Lower lobe of right lung (tissue), 2 donors: ENCODE results near the gene IGHMBP2. TPM values are rescaled to one million over a fixed set of nuclear protein-coding genes. Genes with fewer than 3 reads are reported as not detected.
"Not testable (repeated sequence)": the region's sequence is repeated elsewhere in the genome, so short reads cannot be mapped to it uniquely, and the experiment has no call there.

Experiments used
- ATAC-seq, 2 donors: fragments of 200-7000 bp; cut with Tn5 transposase; one replicate each; pipeline ENCODE4 v1.9.1; 2020 to 2022; ENCODE audit warnings: mild to moderate bottlenecking in 2 of 2, moderate library complexity in 2 of 2
- DNase-seq: peaks from one replicate; pipeline ENCODE4 v3.0.0-alpha.2; 2020
- H3K27ac ChIP-seq: fragments of 200-600 bp; one replicate; pipeline ENCODE4 v1.8.0; 2022
- H3K27me3 ChIP-seq: fragments of 200-600 bp; one replicate; pipeline ENCODE4 v1.8.0; 2022; ENCODE audit warnings: low read depth
- H3K36me3 ChIP-seq: fragments of 200-600 bp; one replicate; pipeline ENCODE4 v1.8.0; 2022; ENCODE audit warnings: mild to moderate bottlenecking
- H3K4me1 ChIP-seq: fragments of 200-600 bp; one replicate; pipeline ENCODE4 v1.8.0; 2022
- H3K4me3 ChIP-seq: fragments of 200-600 bp; one replicate; pipeline ENCODE4 v1.8.0; 2022; ENCODE audit warnings: mild to moderate bottlenecking
- H3K9me3 ChIP-seq: fragments of 200-600 bp; one replicate; pipeline ENCODE4 v1.8.0; 2022
- intact Hi-C: fragments of 100-400 bp; cut with DNase I; formaldehyde crosslinking; loops from one replicate; pipeline ENCODE4 v1.11.0; 2022
- long read RNA-seq: library from polyadenylated mRNA; unstranded; transcript quantifications from one replicate; pipeline ENCODE4 v2.0.0, GENCODE V29; 2021
- total RNA-seq: library from RNA; stranded (reverse); fragmentation: NEBNext Ultra II Directional; extraction: Animal tissue kit (Norgen Biotek cat#: 25700); gene quantifications from one replicate; pipeline ENCODE4 v1.2.1, GENCODE V29; 2021
- TF ChIP-seq, protein P1 (sequence below): fragments of 200-600 bp; IDR thresholded peaks from one replicate; pipeline ENCODE4 v1.8.0; 2022; ENCODE audit warnings: antibody characterized with exemption, mild to moderate bottlenecking
- donor health status: DM: no; HTN: yes; CAD: no; lungs with severe emphysema.

Gene IGHMBP2
- total RNA-seq = 18.8 TPM
- long read RNA-seq, partial matches to known transcripts = 24 of 36 reads
- long read RNA-seq, other reads (novel, unspliced or antisense) = 9 of 36 reads

DNA sequence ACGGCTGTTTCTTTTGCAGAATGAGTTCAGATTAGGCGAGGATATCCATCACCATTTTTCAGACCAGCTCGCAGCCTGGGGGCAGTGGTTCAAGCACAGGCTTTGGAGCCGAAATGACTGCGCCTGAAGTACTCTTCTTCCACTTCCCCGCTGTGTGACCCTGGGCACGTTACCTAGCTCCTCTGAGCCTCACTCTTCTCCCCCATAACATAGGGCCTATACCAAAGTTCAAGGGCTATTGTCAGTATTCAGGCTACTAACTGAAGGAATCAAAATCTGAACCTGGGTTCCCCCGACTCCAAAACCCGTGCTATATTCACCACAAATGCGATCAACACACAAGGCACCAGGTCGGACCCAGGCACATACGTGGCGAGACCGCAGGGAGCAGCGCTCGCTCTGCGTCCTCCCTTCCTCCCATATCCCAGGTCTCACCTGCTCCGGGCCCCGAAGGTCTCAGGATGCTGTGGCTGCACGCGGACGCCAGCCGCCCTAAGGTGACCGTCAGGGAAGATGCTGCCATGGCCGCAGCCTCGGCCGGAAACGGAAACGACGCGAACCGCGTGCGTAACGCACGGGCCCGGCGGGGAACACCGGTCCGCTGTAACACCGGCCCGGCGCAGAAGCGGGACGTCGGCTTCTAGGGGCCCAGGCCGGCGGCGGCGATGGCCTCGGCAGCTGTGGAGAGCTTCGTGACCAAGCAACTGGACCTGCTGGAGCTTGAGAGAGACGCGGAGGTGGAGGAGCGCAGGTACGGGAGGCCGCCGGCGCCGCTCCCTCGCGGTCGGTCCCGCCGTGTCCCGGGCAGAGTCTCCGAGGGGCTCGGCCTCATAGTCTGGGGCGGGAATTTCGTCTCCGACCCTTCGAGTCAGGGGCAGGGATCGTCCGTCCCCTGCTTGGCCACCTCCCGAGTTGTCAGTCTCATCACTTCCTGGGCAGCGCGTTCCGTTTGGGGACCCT, at the start of gene IGHMBP2, which contains the start of gene MRPL21:
Gene IGHMBP2 (plus strand): TSS at position 604 of the 960 bp plus-strand sequence. CDS start 62 bp downstream, at position 666.
Gene MRPL21 (minus strand): TSS at position 545 of the 960 bp plus-strand sequence. CDS start 22 bp downstream, at position 523.
- H3K4me3 ChIP-seq = peak within 1 kb of the TSS; percentile 97
- H3K36me3 ChIP-seq = peaks cover 37% of the 10 kb centered on the region
- TF ChIP-seq, protein P1, sequence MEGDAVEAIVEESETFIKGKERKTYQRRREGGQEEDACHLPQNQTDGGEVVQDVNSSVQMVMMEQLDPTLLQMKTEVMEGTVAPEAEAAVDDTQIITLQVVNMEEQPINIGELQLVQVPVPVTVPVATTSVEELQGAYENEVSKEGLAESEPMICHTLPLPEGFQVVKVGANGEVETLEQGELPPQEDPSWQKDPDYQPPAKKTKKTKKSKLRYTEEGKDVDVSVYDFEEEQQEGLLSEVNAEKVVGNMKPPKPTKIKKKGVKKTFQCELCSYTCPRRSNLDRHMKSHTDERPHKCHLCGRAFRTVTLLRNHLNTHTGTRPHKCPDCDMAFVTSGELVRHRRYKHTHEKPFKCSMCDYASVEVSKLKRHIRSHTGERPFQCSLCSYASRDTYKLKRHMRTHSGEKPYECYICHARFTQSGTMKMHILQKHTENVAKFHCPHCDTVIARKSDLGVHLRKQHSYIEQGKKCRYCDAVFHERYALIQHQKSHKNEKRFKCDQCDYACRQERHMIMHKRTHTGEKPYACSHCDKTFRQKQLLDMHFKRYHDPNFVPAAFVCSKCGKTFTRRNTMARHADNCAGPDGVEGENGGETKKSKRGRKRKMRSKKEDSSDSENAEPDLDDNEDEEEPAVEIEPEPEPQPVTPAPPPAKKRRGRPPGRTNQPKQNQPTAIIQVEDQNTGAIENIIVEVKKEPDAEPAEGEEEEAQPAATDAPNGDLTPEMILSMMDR = no peak
- ATAC-seq = peak; percentile 98 to 99
- peaks cover 25% of the 10 kb centered on the region for H3K4me1 ChIP-seq
- H3K9me3 ChIP-seq = no peaks in the 10 kb centered on the region
- peak; percentile 92 for DNase-seq
- intact Hi-C loops = no loop called here
- no peaks in the 10 kb centered on the region for H3K27me3 ChIP-seq
- peak within 1 kb of the TSS; percentile 85 for H3K27ac ChIP-seq

DNA sequence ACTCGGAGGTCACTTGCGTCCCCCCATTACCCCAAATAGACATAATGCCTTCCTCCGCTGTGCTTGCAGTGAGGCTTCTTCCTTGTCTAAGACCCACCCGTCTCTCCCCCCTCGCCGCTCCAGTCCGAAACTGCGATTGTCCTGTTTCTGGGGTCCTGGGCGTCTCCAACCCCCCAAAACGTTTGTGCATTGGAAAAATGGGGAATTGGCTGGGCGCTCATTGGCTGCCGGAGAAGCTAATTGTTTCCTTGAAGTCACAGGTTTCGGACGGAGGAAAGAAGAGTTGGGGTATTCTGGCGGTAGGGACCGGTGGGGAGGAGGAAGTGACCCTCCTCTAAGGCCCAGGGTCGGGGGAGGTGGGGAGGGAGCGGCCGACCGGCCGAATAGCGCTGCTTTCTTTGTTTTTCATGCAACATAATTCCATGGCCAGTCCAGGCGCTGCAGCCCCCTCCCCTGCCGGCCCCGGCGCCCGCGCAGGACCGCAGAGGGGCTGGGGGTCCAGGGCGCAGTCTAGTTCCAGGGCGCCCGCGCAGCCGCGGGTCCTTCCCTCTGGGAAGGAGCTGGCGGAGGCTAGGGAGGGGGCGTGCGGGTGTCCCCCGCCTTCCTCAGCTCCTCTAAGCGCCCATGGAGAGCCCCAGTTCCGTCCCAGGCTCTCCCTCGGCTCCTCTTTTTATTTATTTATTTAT, 49.3 kb upstream of the IGHMBP2 start:
- ATAC-seq (peak; percentile 14 to 38), DNase-seq (no peak)
- H3K9me3 ChIP-seq = no peaks in the 10 kb centered on the region
- peaks cover 15% of the 10 kb centered on the region for H3K4me1 ChIP-seq
- H3K36me3 ChIP-seq = no peaks in the 10 kb centered on the region
- intact Hi-C loops = no loop called here
- H3K4me3 ChIP-seq = peak overlapping the region; percentile 63
- H3K27ac ChIP-seq = no peak overlapping the region
- TF ChIP-seq, protein P1 = no peak
- peaks cover 18% of the 10 kb centered on the region for H3K27me3 ChIP-seq

DNA sequence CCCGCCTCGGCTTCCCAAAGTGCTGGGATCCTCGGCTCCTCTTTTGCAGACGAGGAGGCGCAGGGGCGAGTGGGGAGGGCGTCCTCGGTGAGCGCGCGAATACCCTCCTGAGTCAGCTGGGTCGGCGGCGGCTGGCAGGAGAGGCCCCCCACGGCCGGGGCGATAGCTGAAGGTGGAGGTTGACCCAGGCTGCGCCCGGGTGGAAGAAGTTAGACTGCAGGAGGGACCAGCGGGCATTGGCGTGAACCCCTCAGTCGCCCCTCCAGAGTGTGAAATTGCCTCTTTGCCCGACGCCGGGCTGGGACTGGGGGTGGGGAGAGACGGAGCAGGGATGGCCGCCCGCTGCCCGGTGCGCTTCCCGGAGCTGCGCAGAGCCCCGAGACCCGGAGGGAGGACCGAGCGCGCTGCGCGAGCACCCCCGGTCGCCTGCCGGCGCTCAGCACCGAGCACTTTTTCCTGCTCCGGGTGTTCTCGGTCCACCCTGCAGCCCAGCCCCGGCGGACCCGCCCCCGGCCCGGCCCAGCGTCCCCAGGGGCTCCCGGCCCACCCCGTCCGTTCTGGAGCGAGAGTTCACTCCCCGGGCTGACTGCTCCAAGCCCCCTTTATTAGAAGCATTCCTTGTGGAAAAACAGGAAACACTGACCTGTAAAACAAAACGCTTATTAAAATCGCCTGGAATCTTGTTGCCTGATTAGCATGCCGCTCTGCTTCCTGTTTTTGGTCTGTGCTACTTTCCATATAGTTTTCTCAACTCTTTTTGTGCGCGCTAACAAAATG, 48.3 kb upstream of the IGHMBP2 start:
- Histone ChIP-seq H3K4me1 (peaks cover 15% of the 10 kb centered on the region), H3K27me3 (peaks cover 18% of the 10 kb centered on the region), H3K27ac (peak overlapping the region; percentile 65), H3K4me3 (peak overlapping the region; percentile 63), H3K36me3 (no peaks in the 10 kb centered on the region), H3K9me3 (no peaks in the 10 kb centered on the region)
- TF ChIP-seq, protein P1 = no peak
- DNase-seq (peak; percentile 58), ATAC-seq (peak; percentile 74 to 79)
- intact Hi-C loops = no loop called here

DNA sequence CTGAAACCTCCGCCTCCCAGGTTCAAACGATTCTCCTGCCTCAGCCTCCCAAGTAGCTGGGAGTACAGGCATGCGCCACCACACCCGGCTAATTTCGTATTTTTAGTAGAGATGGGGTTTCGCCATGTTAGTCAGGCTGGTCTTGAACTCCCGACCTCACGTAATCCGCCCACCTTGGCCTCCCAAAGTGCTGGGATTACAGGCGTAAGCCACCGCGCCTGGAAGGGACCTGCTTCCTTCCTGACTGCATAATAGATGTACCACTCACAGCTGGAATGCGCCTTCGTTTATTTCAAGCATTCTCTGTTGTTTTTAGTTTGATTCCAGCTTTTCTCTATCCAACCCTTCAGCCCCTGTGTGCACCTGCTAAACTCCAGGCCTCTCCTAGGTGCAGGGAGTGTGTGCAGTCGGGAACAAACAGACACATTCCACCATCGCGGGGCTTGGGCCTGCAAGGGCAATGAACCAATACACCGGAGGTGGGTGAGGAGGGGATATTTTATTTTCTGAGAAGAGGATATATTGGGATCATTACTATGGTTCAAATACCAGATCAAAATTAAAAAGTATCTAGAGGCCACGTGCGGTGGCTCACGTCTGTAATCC, 47.2 kb upstream of the IGHMBP2 start:
- intact Hi-C loops, H3K4me3 ChIP-seq, H3K27ac ChIP-seq, H3K9me3 ChIP-seq, H3K36me3 ChIP-seq, ATAC-seq, DNase-seq: not testable (repeated sequence)
- peaks cover 18% of the 10 kb centered on the region for H3K27me3 ChIP-seq
- H3K4me1 ChIP-seq = peaks cover 15% of the 10 kb centered on the region

DNA sequence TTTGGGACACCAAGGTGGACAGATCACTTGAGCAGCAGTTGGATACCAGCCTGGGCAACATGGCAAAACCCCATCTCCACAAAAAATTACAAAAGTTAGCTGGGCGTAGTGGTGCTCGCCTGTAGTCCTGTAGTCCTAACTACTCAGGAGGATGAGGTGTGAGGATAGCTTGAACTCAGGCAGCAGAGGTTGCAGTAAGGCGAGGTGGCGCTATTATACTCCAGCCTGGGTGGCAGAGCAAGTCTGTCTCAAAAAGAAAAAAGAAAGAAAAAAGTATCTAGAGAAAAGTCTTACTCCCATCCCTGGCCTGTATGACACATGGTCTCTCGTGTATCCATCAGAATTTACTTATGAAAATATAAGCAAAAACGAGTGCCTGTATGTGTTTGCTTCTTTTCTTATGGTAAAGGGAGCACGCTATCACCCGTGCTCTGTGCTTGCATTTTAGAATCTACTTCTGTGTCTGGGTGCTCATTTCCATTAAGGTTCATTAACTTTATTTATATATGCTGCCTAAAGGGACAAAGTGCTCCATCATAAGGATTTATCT, 46.6 kb upstream of the IGHMBP2 start:
- H3K4me1 ChIP-seq = peaks cover 15% of the 10 kb centered on the region
- H3K4me3 ChIP-seq = no peak overlapping the region
- H3K9me3 ChIP-seq = no peaks in the 10 kb centered on the region
- peaks cover 18% of the 10 kb centered on the region for H3K27me3 ChIP-seq
- ATAC-seq = no peak
- no peak overlapping the region for H3K27ac ChIP-seq
- no peaks in the 10 kb centered on the region for H3K36me3 ChIP-seq
- intact Hi-C loops = no loop called here
- TF ChIP-seq, protein P1 = no peak
- DNase-seq = no peak
